ENCODE data around the gene OTUB2. TPM values are rescaled to one million over a fixed set of nuclear protein-coding genes. Genes with fewer than 3 reads are reported as not detected.

OTUB2 gene
- polyA plus RNA-seq (ENCODE audit: insufficient read length in 4 of 4) = 1 to 10 TPM; 2.6 to 5.0 (median 4.5) TPM

- DNase-seq (ENCODE audit: low read depth in 4 of 4, low spot score in 3 of 4) = peak; percentile 97 to 99 (median 98)
Measured at GRCh38 chr14:94026173-94026888, at the start of gene OTUB2. Gene OTUB2 (plus strand): TSS chr14:94026340. CDS start chr14:94026538, 198 bp downstream.

DNA sequence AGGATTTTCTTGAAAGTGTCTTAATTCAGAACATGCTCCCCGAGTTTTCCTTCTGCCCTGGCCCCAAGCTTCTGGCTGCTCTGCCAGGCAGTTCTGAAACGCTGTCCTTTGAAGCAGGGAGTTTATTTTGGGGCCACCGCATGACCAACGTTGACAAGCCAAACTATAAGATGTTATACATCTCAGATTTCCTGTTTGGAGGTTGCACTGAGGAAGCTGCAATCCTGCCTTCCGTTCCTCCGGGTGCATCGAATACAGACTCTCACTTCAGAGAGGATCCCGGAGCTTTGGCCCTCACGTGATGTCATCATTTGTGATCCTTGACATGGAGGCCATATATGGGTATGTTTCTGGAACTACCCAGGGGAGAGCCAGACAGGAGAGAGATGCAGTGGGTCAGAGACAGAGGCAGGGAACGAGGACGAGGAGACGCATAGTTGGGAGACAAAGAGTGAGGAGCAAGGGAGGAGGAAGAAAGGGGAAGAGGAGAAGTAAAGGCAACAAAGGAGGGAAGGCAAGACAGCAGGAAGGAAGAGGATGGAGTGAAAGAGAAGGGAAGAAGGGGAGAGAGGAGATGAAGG is 49.6 kb upstream of the OTUB2 start, which contains the start of gene ASB2:
Gene ASB2 (minus strand): TSS at position 94 of the 581 bp plus-strand sequence. CDS start 12,031 bp downstream, outside the sequence.
- DNase-seq (ENCODE audit: low read depth in 4 of 4, low spot score in 3 of 4) = no peak

DNA sequence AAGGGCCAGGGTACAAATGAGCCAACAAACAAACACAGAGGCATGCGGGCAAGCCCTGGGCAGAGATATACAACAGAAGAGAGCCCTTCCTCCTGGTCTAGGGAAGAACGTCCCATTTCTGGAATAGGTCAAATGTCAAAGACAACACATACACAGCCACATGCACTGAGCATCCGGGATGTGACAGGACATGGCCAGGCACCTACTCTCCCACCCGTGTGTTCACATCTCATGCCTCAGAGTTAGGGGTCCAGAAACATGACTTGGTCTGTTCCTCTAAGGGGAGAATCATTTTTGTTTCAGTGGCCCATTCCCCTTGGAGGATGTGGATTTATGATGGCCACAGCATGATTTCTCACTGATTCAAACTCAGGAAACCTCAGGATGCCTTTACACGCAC is 49.0 kb upstream of the OTUB2 start:
- no peak for DNase-seq (ENCODE audit: low read depth in 4 of 4, low spot score in 3 of 4)

GRCh38 chr14:93977790-93978581 is 48.2 kb upstream of the OTUB2 start:
- DNase-seq (ENCODE audit: low read depth in 4 of 4, low spot score in 3 of 4) = no peak

DNA sequence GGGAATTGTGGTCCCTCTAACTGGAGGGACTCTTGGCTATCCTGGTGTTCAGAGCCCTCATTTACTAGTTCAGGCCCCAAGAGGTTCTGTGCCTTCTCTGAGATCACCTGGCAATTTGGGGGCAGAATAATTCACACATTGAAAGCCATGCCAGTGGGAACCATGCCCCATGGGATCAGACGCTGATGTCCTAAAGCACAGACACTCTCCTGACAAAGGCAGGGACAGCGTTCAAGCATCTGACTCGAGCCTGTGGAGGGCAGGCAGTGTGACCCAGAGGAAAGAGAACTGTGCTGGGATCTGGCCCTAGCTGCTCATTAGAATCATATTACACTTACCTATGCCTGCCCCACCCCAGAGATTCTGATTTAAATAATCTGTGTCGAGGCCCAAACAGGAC is 47.4 kb upstream of the OTUB2 start:
- no peak for DNase-seq (ENCODE audit: low read depth in 4 of 4, low spot score in 3 of 4)

GRCh38 chr14:93980456-93981201 is 45.5 kb upstream of the OTUB2 start:
- no peak for DNase-seq (ENCODE audit: low read depth in 4 of 4, low spot score in 3 of 4)

DNA sequence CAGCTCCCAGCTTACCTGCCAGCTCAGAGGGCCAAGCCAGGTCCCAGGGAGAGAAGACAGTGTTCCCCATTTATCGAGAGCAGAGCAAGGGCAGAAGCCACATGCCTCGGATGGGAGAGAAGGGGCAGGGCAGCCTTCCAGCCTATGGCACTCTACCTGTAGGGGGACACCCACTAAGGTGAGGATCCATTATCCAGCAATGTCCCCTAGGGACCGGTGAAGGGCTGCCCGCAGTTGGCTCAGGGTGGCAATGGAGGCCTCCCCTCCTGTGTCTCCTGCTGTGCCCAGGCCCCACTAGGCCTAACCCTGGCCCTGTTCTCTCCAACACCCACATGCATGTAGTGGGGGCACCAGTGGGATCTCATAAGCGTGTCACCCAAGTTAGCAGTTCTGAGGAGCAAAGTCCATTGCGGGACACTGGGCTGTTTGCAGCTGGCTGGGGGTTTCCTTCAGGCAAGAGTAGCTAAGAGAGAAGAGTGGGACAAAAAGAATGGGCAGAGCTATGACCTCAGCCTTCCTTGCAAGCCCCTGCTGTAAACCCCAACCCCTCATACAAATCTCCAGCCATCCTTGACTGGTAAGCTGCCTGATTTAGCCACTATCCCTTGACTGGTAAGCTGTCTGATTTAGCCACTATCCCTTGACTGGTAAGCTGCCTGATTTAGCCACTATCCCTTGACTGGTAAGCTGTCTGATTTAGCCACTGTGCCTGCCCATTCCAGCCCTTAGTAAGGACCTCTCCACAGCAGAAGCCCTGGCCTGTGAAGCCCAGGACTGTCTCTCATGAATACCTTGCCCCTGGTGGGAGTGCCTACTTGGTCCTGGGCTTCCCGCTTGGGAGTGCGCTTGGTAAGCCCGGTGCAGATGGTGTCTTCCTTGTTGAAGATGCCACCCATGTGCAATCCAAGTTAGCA is 44.6 kb upstream of the OTUB2 start:
- DNase-seq (ENCODE audit: low read depth in 4 of 4, low spot score in 3 of 4) = no peak

DNA sequence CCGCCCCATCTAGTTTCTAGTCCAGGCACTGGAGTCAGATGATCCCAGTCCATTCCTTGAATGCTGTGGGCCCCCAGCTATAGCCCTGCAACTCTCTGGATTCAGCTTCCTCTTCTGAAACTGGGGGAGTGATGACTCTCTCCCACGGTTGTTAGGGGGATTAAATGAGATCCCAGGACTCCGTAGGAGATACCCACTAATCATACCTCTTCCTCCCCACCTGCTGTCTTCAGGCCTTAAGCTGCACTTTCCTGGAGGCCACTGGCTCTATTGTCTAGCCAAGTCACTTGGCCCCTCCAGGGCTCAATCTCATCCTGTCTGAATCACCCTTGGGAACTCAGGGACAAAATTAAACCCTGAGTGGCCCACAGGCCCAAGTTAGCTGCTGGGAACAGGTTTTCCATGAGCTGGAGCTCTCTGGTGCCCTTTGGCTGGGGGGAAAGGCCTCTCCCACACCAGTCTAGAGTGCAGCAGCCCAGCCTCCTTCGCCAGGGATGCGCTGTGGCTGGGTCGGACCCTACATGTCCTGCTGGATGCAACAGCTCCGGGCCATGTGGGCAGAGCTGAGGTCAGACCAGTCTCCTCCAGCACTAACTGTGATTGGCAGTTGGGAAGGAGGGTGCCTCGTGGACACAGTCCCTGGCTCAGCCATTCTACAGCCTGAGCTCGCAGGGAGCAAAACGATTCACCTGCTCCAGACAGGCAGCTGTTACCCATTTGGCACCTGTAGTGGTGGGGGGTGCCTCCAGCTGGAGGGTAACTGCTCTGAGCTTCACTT is 43.7 kb upstream of the OTUB2 start:
- DNase-seq (ENCODE audit: low read depth in 4 of 4, low spot score in 3 of 4) = no peak

- DNase-seq (ENCODE audit: low read depth in 4 of 4, low spot score in 3 of 4) = no peak
Measured at GRCh38 chr14:93984070-93984469, 42.1 kb upstream of the OTUB2 start.

- DNase-seq (ENCODE audit: low read depth in 4 of 4, low spot score in 3 of 4) = no peak
Measured at GRCh38 chr14:93984987-93985410, 41.1 kb upstream of the OTUB2 start.

GRCh38 chr14:93986955-93987354 is 39.2 kb upstream of the OTUB2 start:
- DNase-seq (ENCODE audit: low read depth in 4 of 4, low spot score in 3 of 4) = no peak

GRCh38 chr14:93987376-93987775 is 38.8 kb upstream of the OTUB2 start:
- no peak for DNase-seq (ENCODE audit: low read depth in 4 of 4, low spot score in 3 of 4)

DNA sequence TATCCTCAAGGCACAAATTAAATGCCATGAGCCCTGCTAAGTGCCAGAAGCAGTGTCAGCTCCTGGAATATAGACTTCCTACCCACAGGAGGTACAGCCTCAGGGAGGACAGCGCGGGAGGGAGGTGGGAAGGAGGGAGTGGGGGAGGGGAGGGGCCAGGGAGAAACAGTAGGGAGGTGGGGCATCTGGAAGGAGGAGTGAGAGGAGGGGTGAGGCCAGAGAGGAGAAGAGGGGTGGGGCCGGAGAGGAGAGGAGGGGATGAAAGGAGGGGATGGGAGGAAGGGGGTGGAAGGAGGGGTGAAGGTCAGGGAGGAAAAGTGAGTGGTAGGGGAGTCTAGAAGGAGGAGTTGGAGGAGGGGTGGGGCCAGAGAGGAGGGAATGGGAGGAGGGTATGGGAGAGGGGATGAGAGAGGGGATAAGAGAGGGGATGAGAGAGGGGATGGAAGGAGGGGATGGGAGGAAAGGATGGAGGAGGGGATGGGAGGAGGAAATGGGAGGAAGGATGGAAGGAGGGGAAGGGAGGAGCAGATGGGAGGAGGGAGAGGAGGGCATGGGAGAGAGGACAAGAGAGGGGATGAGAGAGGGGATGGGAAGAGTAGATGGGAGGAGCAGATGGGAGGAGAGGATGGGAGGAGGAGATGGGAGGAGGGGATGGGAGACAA is 38.2 kb upstream of the OTUB2 start:
- DNase-seq (ENCODE audit: low read depth in 4 of 4, low spot score in 3 of 4) = no peak

- no peak for DNase-seq (ENCODE audit: low read depth in 4 of 4, low spot score in 3 of 4)
Measured at GRCh38 chr14:93989939-93990338, 36.2 kb upstream of the OTUB2 start.

DNA sequence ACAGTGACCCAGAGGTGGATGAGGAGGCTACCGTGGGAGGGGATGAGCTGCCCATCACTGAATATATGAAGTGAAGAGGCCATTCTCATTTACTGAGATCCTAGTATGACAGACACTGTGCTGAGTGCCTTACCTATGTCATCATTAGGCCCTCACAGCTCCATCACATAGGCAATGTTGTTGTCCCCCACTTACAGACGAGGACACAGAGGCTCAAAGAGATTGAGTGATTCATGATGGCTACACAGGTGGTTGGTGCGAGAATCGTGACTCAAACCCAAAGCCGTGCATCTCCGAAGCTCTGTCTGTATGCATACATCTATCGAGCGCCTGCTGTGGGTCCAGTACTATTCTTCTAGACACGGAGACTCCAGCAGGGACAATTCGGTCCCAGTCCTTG is 34.9 kb upstream of the OTUB2 start:
- DNase-seq (ENCODE audit: low read depth in 4 of 4, low spot score in 3 of 4) = no peak

- DNase-seq (ENCODE audit: low read depth in 4 of 4, low spot score in 3 of 4) = no peak
Measured at GRCh38 chr14:93991649-93992048, 34.5 kb upstream of the OTUB2 start.

DNA sequence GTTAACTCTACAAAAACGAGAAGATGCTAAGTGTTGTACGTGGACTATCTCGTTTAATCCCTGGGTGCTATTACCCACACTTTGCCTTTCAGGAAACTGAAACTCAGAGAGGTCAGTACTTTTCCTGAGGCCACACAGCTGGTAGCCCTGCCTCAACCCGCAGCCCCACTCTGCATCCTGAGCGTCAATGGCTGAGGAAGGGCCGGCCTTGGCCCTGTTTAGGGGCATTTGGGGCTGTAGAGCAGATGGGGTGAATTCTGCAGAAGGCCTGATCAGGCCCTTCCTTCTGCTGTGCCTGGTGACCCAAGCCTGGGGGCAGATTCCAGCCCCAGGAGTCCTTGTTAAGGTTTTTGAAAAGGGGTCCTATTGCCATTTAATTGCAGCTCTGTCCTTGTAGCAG is 32.8 kb upstream of the OTUB2 start:
- no peak for DNase-seq (ENCODE audit: low read depth in 4 of 4, low spot score in 3 of 4)

DNA sequence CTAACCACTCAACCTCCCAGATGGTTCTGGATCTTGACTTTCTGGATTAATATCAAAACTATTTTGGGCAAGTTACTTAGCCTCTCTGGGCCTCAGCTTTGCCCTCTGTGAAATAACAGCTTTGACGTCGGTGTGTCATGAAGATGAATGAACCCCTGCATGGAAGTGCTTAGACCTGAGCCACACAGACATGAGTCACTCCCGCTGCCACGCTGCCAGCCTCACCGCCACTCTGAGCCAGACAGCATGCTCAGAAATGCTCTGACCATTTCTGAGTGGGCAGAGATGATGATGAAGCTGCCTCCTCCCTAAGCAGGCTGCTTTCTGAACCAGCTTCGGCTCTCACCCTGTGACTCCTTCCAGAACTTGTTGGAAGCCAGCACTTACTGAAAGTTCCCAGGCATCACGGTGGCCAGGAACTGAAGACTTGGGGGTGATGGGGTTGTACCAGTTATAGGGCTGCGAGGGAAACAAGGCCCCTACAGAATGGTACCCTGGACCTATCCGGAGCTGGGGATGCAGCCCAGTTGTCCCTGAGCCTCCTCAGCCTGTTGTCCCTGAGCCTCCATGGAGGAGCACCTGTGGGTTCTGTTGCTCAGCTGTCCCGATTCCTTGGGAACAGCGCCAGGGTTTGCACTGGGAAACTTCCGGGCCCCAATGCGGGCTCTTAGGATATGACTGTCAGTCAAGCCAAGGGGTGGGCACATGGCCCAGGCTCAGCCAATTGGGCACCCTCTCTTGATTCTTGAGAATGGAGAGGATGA is 31.0 kb upstream of the OTUB2 start:
- no peak for DNase-seq (ENCODE audit: low read depth in 4 of 4, low spot score in 3 of 4)
